HG02678 (cell line): ENCODE results near the gene C1orf210.

Experiments used
- ATAC-seq: cut with Tn5 transposase; IDR thresholded peaks from one replicate; pipeline ENCODE4 v1.9.1; 2021; ENCODE audit warnings: mild to moderate bottlenecking, moderate library complexity; ENCODE audit not compliant: unreplicated experiment

The C1orf210 gene

DNA sequence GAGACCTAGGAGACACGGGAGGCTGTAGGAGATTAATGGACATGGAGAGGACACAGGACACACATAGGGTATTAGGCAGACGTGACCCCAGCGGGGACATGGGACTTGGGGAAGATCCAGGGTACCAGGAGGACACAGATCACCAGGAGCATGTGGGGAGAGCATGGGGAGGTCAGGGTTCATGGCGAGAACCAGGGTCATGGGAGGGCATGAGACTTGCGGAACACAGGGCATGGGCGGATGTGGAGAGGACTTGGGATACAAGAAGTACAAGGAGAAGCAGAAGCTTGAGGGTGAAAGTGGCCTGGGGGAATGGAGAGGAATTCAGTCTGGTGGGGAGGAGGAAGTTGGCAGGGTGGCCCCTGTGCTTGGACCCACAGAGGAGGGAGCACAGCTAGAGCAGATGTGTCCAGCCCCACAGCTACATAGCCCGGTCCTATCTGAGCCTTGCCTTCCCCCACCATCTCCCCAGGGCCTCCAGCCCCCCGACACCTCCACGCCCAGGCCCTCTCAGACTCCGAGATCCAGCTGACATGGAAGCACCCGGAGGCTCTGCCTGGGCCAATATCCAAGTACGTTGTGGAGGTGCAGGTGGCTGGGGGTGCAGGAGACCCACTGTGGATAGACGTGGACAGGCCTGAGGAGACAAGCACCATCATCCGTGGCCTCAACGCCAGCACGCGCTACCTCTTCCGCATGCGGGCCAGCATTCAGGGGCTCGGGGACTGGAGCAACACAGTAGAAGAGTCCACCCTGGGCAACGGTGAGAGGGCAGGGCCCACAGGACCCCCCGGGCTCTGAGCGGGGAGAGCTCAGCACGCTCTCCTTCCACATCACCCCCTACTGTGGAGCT, 27.5 kb upstream of the C1orf210 start:
- ATAC-seq: no peak

- ATAC-seq: no peak
Observed at GRCh38 chr1:43312212-43312623, 26.8 kb upstream of the C1orf210 start.

DNA sequence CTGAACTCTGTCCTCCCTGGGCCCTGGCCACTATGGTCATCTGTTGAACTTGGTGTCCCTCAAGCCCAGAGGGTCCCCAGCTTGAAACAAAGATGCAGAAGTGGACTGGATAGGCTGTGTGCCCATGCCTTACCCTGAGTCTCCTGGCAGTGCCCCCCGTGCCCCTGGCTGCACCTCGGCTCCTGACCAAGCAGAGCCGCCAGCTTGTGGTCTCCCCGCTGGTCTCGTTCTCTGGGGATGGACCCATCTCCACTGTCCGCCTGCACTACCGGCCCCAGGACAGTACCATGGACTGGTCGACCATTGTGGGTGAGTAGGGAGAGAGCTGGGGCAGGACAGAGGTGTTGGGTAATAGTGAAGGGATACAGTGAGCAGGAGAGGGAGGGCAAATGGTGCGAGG, 26.1 kb upstream of the C1orf210 start:
- no peak for ATAC-seq

GRCh38 chr1:43309405-43310025, 24.1 kb upstream of the C1orf210 start:
- ATAC-seq: no peak

DNA sequence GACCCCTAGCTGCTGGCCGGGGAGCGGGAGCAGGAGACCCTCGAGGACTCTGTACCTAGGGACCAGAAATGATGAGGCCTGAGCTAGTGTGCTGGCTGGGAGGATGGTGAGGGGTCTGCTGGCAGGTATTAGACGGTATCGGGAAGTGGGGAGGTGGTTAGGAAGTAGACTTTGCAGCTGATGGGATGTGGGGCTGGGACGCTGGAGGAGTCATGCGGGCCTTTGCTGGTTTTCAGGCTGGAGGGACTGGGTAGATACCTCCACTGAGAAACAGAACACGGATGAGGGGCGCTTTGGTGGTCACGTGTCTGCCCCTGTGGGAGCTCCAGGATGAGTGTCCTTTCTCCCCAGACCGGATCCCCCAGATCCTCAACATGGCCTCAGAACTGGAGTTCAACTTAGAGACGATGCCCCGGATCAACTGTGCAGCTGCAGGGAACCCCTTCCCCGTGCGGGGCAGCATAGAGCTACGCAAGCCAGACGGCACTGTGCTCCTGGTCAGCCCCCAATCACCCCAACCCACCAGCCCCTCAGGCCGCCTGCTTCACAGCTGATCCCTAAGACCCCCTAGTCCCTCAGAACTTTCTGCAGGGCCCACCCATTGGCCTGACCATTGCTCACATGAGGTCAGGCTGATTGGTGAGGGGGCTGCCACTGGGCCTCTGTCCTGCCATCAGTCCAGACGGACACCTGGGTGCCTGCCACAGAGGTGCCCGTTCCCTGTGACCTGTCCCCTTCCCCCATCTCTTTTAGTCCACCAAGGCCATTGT, 23.4 kb upstream of the C1orf210 start:
- ATAC-seq: no peak

DNA sequence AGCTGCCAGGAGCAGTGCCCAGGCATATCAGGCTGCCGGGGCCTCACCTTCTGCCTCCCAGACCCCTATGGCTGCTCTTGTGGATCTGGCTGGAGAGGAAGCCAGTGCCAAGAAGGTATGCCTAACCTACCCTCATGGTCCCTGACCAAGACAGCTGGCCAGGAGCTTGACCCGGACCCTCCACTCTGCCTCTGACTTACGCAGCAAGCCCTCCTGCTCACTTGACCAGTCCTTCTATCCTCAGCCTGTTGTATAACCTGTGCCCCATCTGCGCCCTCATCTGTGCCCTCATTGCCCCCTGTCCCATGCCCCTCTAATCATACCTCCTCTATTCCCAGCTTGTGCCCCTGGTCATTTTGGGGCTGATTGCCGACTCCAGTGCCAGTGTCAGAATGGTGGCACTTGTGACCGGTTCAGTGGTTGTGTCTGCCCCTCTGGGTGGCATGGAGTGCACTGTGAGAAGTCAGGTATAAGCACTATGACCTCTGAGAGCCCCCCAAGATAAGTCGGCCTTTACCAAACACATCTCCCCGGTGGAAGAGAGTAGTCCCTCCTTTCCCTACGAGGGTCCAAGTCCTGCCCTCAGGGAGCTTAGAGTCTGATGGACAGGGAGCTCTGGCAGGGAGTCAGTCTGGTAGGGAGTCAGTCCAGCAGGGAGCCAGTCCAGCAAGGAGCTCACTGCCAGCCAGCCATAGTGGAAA, 22.2 kb upstream of the C1orf210 start:
- no peak for ATAC-seq

DNA sequence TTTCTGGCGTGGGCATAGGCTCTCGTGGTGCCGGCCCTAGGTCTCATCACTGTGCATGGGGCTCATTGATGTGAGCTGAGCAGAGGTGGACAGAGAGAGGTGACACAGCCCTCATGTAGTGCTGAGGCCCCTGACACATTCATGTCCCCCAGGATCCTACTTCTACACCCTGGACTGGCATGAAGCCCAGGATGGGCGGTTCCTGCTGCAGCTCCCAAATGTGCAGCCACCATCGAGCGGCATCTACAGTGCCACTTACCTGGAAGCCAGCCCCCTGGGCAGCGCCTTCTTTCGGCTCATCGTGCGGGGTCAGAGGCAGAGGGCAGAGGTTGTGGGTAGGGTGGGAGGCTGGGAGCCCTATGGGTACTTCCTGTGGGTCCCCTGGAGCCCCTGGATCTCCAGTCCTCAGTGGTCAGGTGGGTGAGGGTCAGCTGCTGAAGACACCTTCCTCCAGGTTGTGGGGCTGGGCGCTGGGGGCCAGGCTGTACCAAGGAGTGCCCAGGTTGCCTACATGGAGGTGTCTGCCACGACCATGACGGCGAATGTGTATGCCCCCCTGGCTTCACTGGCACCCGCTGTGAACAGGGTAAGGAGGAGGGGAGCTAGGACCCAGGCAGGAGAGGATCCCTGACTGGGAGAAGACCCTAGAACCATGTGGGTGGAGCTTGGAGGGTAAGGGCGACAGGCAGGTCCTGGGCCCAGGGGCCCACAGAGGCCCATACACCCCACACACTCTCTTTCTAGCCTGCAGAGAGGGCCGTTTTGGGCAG, 21.5 kb upstream of the C1orf210 start:
- ATAC-seq: no peak

DNA sequence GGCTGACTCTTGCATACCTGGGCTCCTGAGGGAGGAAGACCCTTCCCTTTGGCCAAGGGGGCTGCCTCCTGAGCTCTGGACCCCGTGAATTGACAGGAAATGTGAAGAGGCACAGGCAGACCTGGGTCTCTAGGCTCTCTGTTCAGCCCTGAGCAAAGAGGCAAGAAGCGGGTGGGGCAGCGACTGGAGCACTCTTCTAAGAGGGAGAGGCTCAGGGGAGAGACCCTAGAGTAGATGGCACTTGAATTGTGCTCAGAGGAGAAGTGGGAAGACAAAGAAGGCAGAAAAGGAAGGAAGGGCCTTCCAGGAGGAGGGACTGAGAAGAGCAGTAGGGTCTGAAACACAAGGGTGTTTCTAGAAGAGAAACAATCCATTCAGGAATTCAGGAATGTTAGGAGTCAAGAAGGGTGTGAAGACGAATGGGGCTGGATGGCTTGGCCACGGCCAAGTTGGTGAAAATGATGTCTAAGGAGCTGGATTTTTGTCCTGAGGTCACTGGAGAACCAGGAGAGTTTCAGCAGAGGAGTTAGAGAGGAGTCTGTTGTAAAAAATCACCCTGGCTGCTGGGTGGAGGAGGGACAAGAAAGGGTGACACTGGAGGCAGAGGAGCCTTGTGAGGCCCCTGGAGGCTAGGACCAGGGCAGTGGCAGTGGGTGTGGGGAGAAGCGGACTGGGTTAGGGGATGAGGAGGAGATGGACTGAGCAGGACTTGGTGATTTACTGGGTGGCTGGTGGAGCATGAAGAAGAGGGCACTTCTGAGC, 20.7 kb upstream of the C1orf210 start:
- ATAC-seq: no peak

- ATAC-seq: no peak
Observed at GRCh38 chr1:43305461-43305860, 20.1 kb upstream of the C1orf210 start.

GRCh38 chr1:43304771-43305300, 19.5 kb upstream of the C1orf210 start:
- no peak for ATAC-seq

DNA sequence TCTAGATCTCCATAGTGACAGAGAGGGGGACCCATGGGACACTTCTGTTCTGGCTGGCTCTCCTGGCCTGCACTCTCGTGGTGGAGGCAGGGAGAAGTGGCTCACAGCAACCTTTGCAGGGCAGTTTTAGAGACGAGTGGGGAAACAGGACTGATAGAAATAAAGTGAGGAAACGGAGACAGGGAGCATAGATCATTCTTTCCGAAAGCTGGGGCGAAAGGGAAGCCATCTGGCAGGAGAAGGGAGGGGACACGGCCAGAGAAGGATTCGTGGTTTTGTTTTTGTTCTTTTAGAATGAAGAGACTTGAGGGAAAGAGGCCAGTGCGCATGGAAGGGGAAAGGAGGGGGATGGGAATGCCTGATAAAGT, 18.9 kb upstream of the C1orf210 start:
- ATAC-seq: no peak

DNA sequence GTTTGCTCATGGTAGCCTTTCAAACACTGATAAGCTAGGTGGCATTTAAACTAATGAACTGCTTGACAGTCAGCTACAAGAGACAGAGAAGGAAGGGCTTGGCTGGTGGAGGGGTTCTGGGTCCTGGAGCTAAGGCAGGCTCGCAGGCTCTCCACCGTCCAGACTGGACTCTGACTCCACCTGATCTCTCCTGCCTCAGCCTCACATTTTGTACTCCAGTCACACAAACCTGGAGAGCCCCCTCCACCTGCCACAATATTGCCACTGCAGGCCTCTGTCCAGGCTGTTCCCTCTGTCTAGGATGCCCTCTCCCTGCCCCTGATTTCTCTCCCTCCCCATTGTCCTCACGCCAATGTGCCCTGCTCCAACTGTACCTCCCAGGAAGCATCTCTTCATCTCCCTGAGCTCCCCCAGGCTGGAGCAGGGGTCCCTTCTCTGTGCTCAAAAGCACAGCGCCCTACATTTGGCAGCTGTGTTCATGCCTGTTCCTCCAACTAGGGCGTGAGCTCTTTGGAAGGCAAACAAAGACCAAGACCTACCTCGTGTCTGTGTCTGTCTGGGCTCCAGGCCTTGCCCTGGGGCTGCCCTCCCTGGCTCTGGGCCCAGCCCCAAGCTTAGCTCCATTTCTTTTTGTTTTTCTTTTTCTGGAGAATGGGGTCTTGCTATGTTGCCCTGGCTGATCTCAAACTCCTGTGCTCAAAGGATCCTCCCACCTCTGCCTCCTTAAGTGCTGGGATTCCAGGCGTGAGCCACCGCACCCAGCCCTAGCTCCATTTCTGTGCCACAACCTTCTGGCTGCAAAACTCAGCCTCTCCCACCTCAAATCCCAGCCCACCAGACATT, 18.3 kb upstream of the C1orf210 start:
- ATAC-seq: no peak

GRCh38 chr1:43302721-43303470, 17.5 kb upstream of the C1orf210 start:
- ATAC-seq: no peak

- ATAC-seq: no peak
Observed at GRCh38 chr1:43302201-43302600, 16.8 kb upstream of the C1orf210 start.

- no peak for ATAC-seq
Observed at GRCh38 chr1:43300378-43301094, 15.2 kb upstream of the C1orf210 start, which contains the start of gene TIE1. Gene TIE1 (plus strand): TSS chr1:43300982. CDS start chr1:43301072, 90 bp downstream.

DNA sequence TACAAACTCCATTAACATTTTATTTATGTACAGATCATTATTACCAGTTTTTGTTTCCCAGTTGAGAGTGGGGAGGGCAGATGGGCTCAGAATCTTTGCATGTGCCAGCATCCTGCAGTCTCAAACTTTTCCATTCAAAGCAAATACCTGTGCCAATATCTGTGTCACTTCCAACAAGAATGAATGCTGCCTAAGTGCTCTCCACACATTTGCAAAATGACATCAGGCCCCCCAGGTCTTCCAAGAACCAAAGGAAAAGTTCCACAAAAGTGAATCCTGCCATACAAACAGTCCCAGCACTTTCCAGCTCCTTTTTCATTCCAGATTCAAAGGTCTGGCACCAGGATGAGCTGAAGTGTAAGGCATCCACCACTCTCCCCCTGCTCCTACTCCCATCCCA, 13.7 kb upstream of the C1orf210 start:
- ATAC-seq: no peak

GRCh38 chr1:43298055-43298454, 12.7 kb upstream of the C1orf210 start:
- ATAC-seq: no peak
